ENCODE data around the gene POMC. TPM values are rescaled to one million over a fixed set of nuclear protein-coding genes. Genes with fewer than 3 reads are reported as not detected.
A peak's percentile ranks its signal among the peaks of the same experiment; 100 is the strongest.

Gene POMC
- total RNA-seq, 1 experiment from 2014 or later: 1.6 TPM

DNA sequence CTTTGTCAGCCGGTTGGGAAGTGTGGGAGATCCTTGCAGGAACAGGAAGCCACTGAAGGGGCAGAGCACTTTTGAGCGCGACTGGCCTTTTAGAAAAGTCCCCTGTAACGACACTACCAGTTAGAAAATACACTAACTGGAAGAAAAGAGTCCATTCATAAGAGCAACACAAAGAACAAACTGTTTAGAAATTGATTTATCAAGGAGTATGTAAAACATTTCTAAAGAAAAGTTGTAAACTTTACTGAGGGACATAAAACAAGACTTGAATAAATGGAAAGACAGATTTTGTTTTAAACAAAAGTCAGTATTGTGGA, 29.8 kb upstream of the POMC start:
- Histone ChIP-seq H2BK120ac (ENCODE audit: low read depth, low read length, poor library complexity, severe bottlenecking) (no peak overlapping the region), H2AK5ac (ENCODE audit: insufficient read length, low read length) (no peak overlapping the region), H3K4me1 (ENCODE audit: insufficient read depth, low read length) (no peaks in the 10 kb centered on the region), H3K9me3 (ENCODE audit: control insufficient read depth, low read depth, low read length) (no peaks in the 10 kb centered on the region), H3K4ac (ENCODE audit: low read depth, low read length) (no peak overlapping the region), H4K8ac (replicated peaks; ENCODE audit: insufficient read length, low read depth, low read length) (no peak overlapping the region), H3T11ph (ENCODE audit: low read length) (no peak overlapping the region), H3K23ac (ENCODE audit: insufficient read length, low read depth, low read length) (no peak overlapping the region), H2AFZ (ENCODE audit: low read length) (no peak overlapping the region), H3K27ac (ENCODE audit: insufficient read length, low read depth, low read length) (no peak overlapping the region), H3K18ac (ENCODE audit: insufficient read length, low read depth, low read length) (no peak overlapping the region), H3K23me2 (ENCODE audit: insufficient read length, low read depth, low read length, poor library complexity, severe bottlenecking) (no peaks in the 10 kb centered on the region), H3K79me2 (ENCODE audit: insufficient read depth, low read length) (no peaks in the 10 kb centered on the region), H2BK5ac (ENCODE audit: insufficient read length, low read length) (no peak overlapping the region), H2BK15ac (ENCODE audit: low read depth, low read length) (no peak overlapping the region), H3K14ac (ENCODE audit: insufficient read depth, low read length) (no peak overlapping the region), H3K9ac (ENCODE audit: extremely low read depth, insufficient read length, low read length) (no peak overlapping the region), H2BK12ac (ENCODE audit: insufficient read length, low read depth, low read length) (no peak overlapping the region), H4K20me1 (ENCODE audit: control insufficient read depth, insufficient read depth, insufficient read length) (no peaks in the 10 kb centered on the region), H4K5ac (ENCODE audit: insufficient read length, low read depth, low read length) (no peak overlapping the region), H2BK20ac (ENCODE audit: low read depth, low read length, poor library complexity, severe bottlenecking) (no peak overlapping the region), H3K4me2 (ENCODE audit: insufficient read depth, insufficient read length, low read length) (no peak overlapping the region), H3K27me3 (ENCODE audit: insufficient read depth, low read length) (no peaks in the 10 kb centered on the region), H3K56ac (ENCODE audit: insufficient read length, low read depth, low read length) (no peak overlapping the region), H3K79me1 (ENCODE audit: insufficient read depth, low read depth, low read length, poor library complexity, severe bottlenecking) (no peaks in the 10 kb centered on the region), H4K91ac (ENCODE audit: insufficient read length, low read depth, low read length) (no peak overlapping the region)
- DNase-seq: no peak
- peaks cover 5% of the 10 kb centered on the region; the same call in 1 of the 2 replicates for H3K27me3 Mint-ChIP-seq (ENCODE audit: low read depth)
- no peak overlapping the region for H3K4me3 Mint-ChIP-seq
- H3K36me3 Mint-ChIP-seq (ENCODE audit: insufficient read depth in 1 of 3, low read depth in 3 of 3): no peaks in the 10 kb centered on the region
- peak overlapping the region in 2 of 3 experiments; percentile 16 to 70; a peak in 1 of 7 replicates for H3K27ac Mint-ChIP-seq
- H3K4me1 Mint-ChIP-seq: peaks cover 10 to 14% of the 10 kb centered on the region in 2 experiments
- no peak for TF ChIP-seq CTCF (conservative IDR thresholded peaks at IDR 0.05)
- no peaks in the 10 kb centered on the region for H3K9me3 Mint-ChIP-seq
- no CpG with 5 or more reads among the region's 4 CpGs for WGBS (ENCODE audit: extremely low coverage, insufficient read length, low lambda C conversion rate)
